Stimulated activated CD8-positive, alpha-beta memory T cell treated with anti-CD3 and anti-CD28 coated beads, Interleukin-12 subunit alpha, Interleukin-12 subunit beta, amount 100 ng/mL, for 24 hours (primary cell): ENCODE data around the gene UBIAD1.
"Not testable (repeated sequence)": the region's sequence is repeated elsewhere in the genome, so short reads cannot be mapped to it uniquely, and the experiment has no call there.

Experiments used
- DNase-seq: peaks from one replicate; pipeline ENCODE4 v3.0.0-alpha.2; 2020; ENCODE audit errors: extremely low read depth

UBIAD1 gene

GRCh38 chr1:11279630-11280029, 6.6 kb downstream of the UBIAD1 start:
- DNase-seq = no peak

GRCh38 chr1:11280719-11281376, 7.8 kb downstream of the UBIAD1 start:
- DNase-seq = no peak

GRCh38 chr1:11281518-11282331, 8.7 kb downstream of the UBIAD1 start:
- DNase-seq = no peak

- DNase-seq = no peak
These were observed 10.2 kb downstream of the UBIAD1 start for GRCh38 chr1:11283151-11283550.

- no peak for DNase-seq
These were observed 11.8 kb downstream of the UBIAD1 start for GRCh38 chr1:11284784-11285183.

GRCh38 chr1:11285883-11286734, 13.1 kb downstream of the UBIAD1 start:
- no peak for DNase-seq

- DNase-seq = no peak
These were observed 13.9 kb downstream of the UBIAD1 start for GRCh38 chr1:11286735-11287410.

- no peak for DNase-seq
These were observed 16.1 kb downstream of the UBIAD1 start for GRCh38 chr1:11289064-11289463.

GRCh38 chr1:11291049-11291448, 18.1 kb downstream of the UBIAD1 start:
- DNase-seq = no peak

GRCh38 chr1:11293856-11294255, 20.9 kb downstream of the UBIAD1 start:
- DNase-seq = no peak

GRCh38 chr1:11294951-11295350, 22.0 kb downstream of the UBIAD1 start:
- no peak for DNase-seq

GRCh38 chr1:11295905-11296304, 22.9 kb downstream of the UBIAD1 start:
- DNase-seq = no peak

- not testable (repeated sequence) for DNase-seq
These were observed 24.8 kb downstream of the UBIAD1 start for GRCh38 chr1:11297774-11298173.

GRCh38 chr1:11298390-11299224, 25.6 kb downstream of the UBIAD1 start:
- no peak for DNase-seq

GRCh38 chr1:11299225-11299574, 26.2 kb downstream of the UBIAD1 start:
- no peak for DNase-seq

- no peak for DNase-seq
These were observed 28.6 kb downstream of the UBIAD1 start for GRCh38 chr1:11301601-11302000.

GRCh38 chr1:11302366-11302765, 29.4 kb downstream of the UBIAD1 start:
- no peak for DNase-seq

- not testable (repeated sequence) for DNase-seq
These were observed 32.5 kb downstream of the UBIAD1 start for GRCh38 chr1:11305516-11305915.

- no peak for DNase-seq
These were observed 34.9 kb downstream of the UBIAD1 start for GRCh38 chr1:11307852-11308251.

GRCh38 chr1:11308699-11309224, 35.8 kb downstream of the UBIAD1 start:
- DNase-seq = no peak

GRCh38 chr1:11309385-11309784, 36.4 kb downstream of the UBIAD1 start:
- no peak for DNase-seq
